Caco-2 (cell line): ENCODE data around the gene GFAP. TPM values are rescaled to one million over a fixed set of nuclear protein-coding genes. Genes with fewer than 3 reads are reported as not detected.

Experiments used
- BruUV-seq: library from RNA; stranded (reverse); fragments of 400-500 nt; replicated peaks from 2 replicates; lab custom pipeline; 2021; lab: Mats Ljungman, UMichigan
- CTCF ChIA-PET: fragments of 300-600 bp; sonication (Branson Sonifier 250); formaldehyde crosslinking; loops from one replicate; lab custom pipeline; 2022; ENCODE audit warnings: antibody characterized with exemption; lab: Charles Lee
- POLR2A ChIA-PET: fragments of 300-600 bp; sonication (Branson Sonifier 250); formaldehyde crosslinking; loops from one replicate; lab custom pipeline; 2022; ENCODE audit warnings: antibody characterized with exemption; lab: Charles Lee
- DNase-seq, 2 experiments: peaks; one replicate each; pipeline versions ENCODE4 v3.0.0 to v3.0.0-alpha.2; 2020 to 2022
- H3K27me3 ChIP-seq: replicated peaks from 2 replicates; pipeline ENCODE4 v1.6.0; 2011; ENCODE audit warnings: low read length; ENCODE audit not compliant: control insufficient read depth, insufficient read depth
- H3K36me3 ChIP-seq: 2 replicates; pipeline ENCODE4 v1.5.1; 2011; ENCODE audit warnings: low read length; ENCODE audit not compliant: control insufficient read depth, insufficient read depth
- H3K4me1 ChIP-seq: fragments of 250-450 bp; sonication (Bioruptor Pico); 2 replicates; pipeline ENCODE4 v1.5.1; 2020; ENCODE audit warnings: mild to moderate bottlenecking
- H3K4me3 ChIP-seq: 2 replicates; pipeline ENCODE4 v1.5.1; 2011; ENCODE audit warnings: low read depth, mild to moderate bottlenecking, control low read depth, low read length
- H3K9me3 ChIP-seq: fragments of 250-450 bp; sonication (Bioruptor Pico); 2 replicates; pipeline ENCODE4 v1.5.1; 2020; ENCODE audit warnings: mild to moderate bottlenecking, moderate library complexity
- H3K27ac Mint-ChIP-seq: one replicate; pipeline ENCODE4 v1.8.0; 2022; ENCODE audit warnings: mixed read lengths; ENCODE audit not compliant: unreplicated experiment
- H3K27me3 Mint-ChIP-seq: one replicate; pipeline ENCODE4 v1.8.0; 2022; ENCODE audit warnings: mixed read lengths; ENCODE audit not compliant: insufficient read depth, unreplicated experiment
- H3K36me3 Mint-ChIP-seq: one replicate; pipeline ENCODE4 v1.8.0; 2022; ENCODE audit warnings: mild to moderate bottlenecking, mixed read lengths; ENCODE audit not compliant: insufficient read depth, unreplicated experiment
- H3K4me1 Mint-ChIP-seq: one replicate; pipeline ENCODE4 v1.8.0; 2022; ENCODE audit warnings: low read depth, mixed read lengths; ENCODE audit not compliant: unreplicated experiment
- H3K4me3 Mint-ChIP-seq: one replicate; pipeline ENCODE4 v1.8.0; 2022; ENCODE audit warnings: mild to moderate bottlenecking, moderate library complexity, mixed read lengths; ENCODE audit not compliant: unreplicated experiment
- H3K9me3 Mint-ChIP-seq: one replicate; pipeline ENCODE4 v1.8.0; 2022; ENCODE audit warnings: mixed read lengths; ENCODE audit not compliant: unreplicated experiment
- CTCF ChIP-seq, 2 experiments: fragments of 200-600 bp in 1 of 2; IDR thresholded peaks; 1 replicate in 1 of 2; 2 replicates in 1 of 2; pipeline versions ENCODE4 v1.5.1 to v1.8.0; 2011 to 2022; ENCODE audit warnings: antibody characterized with exemption in 1 of 2, control low read depth in 1 of 2, inconsistent platforms in 1 of 2, low read depth in 1 of 2, low read length in 1 of 2, mild to moderate bottlenecking in 1 of 2, moderate library complexity in 1 of 2; ENCODE audit not compliant: insufficient read depth in 1 of 2, severe bottlenecking in 1 of 2, unreplicated experiment in 1 of 2
- intact Hi-C: fragments of 100-400 bp; cut with micrococcal nuclease; formaldehyde crosslinking; loops from one replicate; pipeline ENCODE4 v1.10.0; 2022; ENCODE audit not compliant: unreplicated experiment
- total RNA-seq: library from RNA; stranded (reverse); gene quantifications from 2 replicates; pipeline ENCODE4 v1.2.3, GENCODE V29; 2022

The GFAP gene
- total RNA-seq, 1 experiment from 2014 or later = not detected

GRCh38 chr17:44863061-44863918, 52.0 kb downstream of the GFAP start:
- intact Hi-C loops = no loop called here
- peaks cover 79% of the 10 kb centered on the region for H3K36me3 Mint-ChIP-seq
- TF ChIP-seq CTCF (IDR thresholded peaks at IDR 0.05; ENCODE audit: insufficient read depth in 1 of 2, low read depth in 1 of 2, low read length in 1 of 2, severe bottlenecking in 1 of 2, unreplicated experiment in 1 of 2) = no peak
- no TSS peak for BruUV-seq
- no peak overlapping the region for H3K4me3 Mint-ChIP-seq
- Histone ChIP-seq H3K27me3 (no peaks in the 10 kb centered on the region), H3K36me3 (peaks cover 3% of the 10 kb centered on the region; the same call in 1 of the 2 replicates), H3K9me3 (no peaks in the 10 kb centered on the region), H3K4me1 (no peaks in the 10 kb centered on the region), H3K4me3 (no peak overlapping the region)
- no peak overlapping the region for H3K27ac Mint-ChIP-seq
- no peaks in the 10 kb centered on the region for H3K4me1 Mint-ChIP-seq
- no peak for DNase-seq
- CTCF ChIA-PET = interaction anchor here (1.6 to 3.3 kb wide), 3 partner anchors 13 to 88 kb away, joined by 3 to 14 read pairs (median 5); no protein-coding TSS in a partner anchor
- no peaks in the 10 kb centered on the region for H3K27me3 Mint-ChIP-seq
- POLR2A ChIA-PET = no interaction called here
- H3K9me3 Mint-ChIP-seq = no peaks in the 10 kb centered on the region

DNA sequence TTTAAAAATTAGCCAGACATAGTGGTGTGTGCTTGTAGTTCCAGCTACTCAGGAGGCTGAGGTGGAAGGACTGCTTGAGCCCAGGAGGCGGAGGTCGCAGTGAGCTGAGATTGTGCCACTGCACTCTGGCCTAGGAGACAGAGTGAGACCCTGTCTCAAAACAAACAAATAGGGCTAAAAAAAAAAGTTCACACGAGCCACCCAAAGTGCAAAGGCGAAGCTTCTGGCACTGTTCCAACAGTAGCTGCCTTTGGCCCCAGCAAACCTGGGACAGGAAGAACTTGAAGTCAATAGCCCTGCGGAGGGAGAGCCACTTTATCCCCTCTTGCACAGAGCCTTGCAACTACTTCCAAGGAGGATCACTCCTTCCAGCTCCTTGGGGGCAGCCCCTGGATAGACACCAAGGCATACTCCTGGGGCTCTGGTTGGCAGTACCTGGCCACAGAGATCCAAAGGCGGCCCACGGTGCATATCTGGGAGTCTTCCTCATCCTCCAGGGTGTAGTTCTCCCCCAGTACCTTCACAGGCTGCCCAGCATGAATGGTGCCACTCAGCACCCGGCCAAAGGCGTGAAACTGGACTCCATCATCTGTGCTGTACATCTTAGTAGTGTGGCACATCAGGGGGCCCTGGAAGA, 52.9 kb downstream of the GFAP start:
- Histone ChIP-seq H3K27me3 (no peaks in the 10 kb centered on the region), H3K36me3 (peaks cover 3% of the 10 kb centered on the region; the same call in 1 of the 2 replicates), H3K4me3 (no peak overlapping the region), H3K4me1 (no peaks in the 10 kb centered on the region), H3K9me3 (no peaks in the 10 kb centered on the region)
- no peaks in the 10 kb centered on the region for H3K9me3 Mint-ChIP-seq
- no peaks in the 10 kb centered on the region for H3K4me1 Mint-ChIP-seq
- ChIA-PET CTCF (interaction anchor here (3.3 kb wide), 1 partner anchor 83 kb away, joined by 14 read pairs; no protein-coding TSS in a partner anchor), POLR2A (no interaction called here)
- H3K27ac Mint-ChIP-seq = no peak overlapping the region
- intact Hi-C loops = no loop called here
- TF ChIP-seq CTCF (IDR thresholded peaks at IDR 0.05; ENCODE audit: insufficient read depth in 1 of 2, low read depth in 1 of 2, low read length in 1 of 2, severe bottlenecking in 1 of 2, unreplicated experiment in 1 of 2) = no peak
- no TSS peak for BruUV-seq
- H3K27me3 Mint-ChIP-seq = no peaks in the 10 kb centered on the region
- H3K4me3 Mint-ChIP-seq = no peak overlapping the region
- no peak for DNase-seq
- H3K36me3 Mint-ChIP-seq = peaks cover 78% of the 10 kb centered on the region

DNA sequence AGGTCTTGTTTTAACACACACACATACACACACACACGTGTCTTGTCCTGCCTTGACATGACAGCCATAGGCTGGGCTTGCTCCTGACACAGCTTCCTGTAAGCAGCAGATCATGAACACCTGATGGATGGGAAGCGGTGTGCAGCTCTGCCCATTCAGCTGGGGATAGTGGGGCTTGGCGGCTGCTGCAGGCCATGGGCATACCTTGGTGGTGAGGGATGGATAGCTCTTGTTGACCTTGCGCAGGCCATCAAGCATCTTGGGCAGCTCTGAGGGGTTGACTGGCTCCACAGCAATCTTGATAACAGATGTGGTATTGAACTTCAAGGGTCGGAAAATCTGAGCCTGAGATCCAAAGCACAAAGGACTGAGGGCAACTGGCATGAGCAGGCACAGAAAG, 55.6 kb downstream of the GFAP start:
- no peak for DNase-seq
- Histone ChIP-seq H3K4me3 (no peak overlapping the region), H3K9me3 (no peaks in the 10 kb centered on the region), H3K4me1 (no peaks in the 10 kb centered on the region), H3K27me3 (no peaks in the 10 kb centered on the region), H3K36me3 (peaks cover 3% of the 10 kb centered on the region; the same call in 1 of the 2 replicates)
- Mint-ChIP-seq H3K9me3 (no peaks in the 10 kb centered on the region), H3K36me3 (peaks cover 94% of the 10 kb centered on the region), H3K4me3 (no peak overlapping the region), H3K4me1 (no peaks in the 10 kb centered on the region), H3K27me3 (no peaks in the 10 kb centered on the region), H3K27ac (no peak overlapping the region)
- CTCF ChIA-PET = no interaction called here
- intact Hi-C loops = no loop called here
- no TSS peak for BruUV-seq
- POLR2A ChIA-PET = no interaction called here
- no peak for TF ChIP-seq CTCF (IDR thresholded peaks at IDR 0.05; ENCODE audit: insufficient read depth in 1 of 2, low read depth in 1 of 2, low read length in 1 of 2, severe bottlenecking in 1 of 2, unreplicated experiment in 1 of 2)
